Tibial artery (tissue), 4 donors: ENCODE data around the gene TIMM17A.

Source experiments
- DNase-seq, 2 donors: peaks; one replicate each; pipeline ENCODE4 v3.0.0-alpha.2; 2019
- H3K27ac ChIP-seq, 2 donors: fragments of 200-600 bp; sonication (generic) in 1 of 2; 1 replicate in 1 of 2; 2 replicates in 1 of 2; pipeline ENCODE4 v1.5.1; 2018 to 2019; ENCODE audit warnings: mild to moderate bottlenecking in 1 of 2
- H3K27me3 ChIP-seq, 2 donors: fragments of 200-600 bp; sonication (generic) in 1 of 2; one replicate each; pipeline versions ENCODE4 v1.5.1 to v1.6.0; 2016 to 2019
- H3K36me3 ChIP-seq, 3 donors: fragments of 200-600 bp; sonication (generic) in 2 of 3; one replicate each; pipeline ENCODE4 v1.5.1; 2016 to 2019; ENCODE audit warnings: mild to moderate bottlenecking in 2 of 3
- H3K4me1 ChIP-seq, 4 donors: fragments of 200-600 bp; sonication (generic) in 2 of 4; 1 replicate in 3 of 4; 2 replicates in 1 of 4; pipeline ENCODE4 v1.5.1; 2016 to 2019
- H3K4me3 ChIP-seq, 2 donors: fragments of 200-600 bp; sonication (generic) in 1 of 2; 1 replicate in 1 of 2; 2 replicates in 1 of 2; pipeline ENCODE4 v1.5.1; 2018 to 2019; ENCODE audit warnings: mild to moderate bottlenecking in 2 of 2
- H3K9me3 ChIP-seq, 3 donors: fragments of 200-600 bp; sonication (generic) in 1 of 3; one replicate each; pipeline ENCODE4 v1.5.1; 2016 to 2019
- intact Hi-C: fragments of 100-400 bp; cut with DNase I; formaldehyde crosslinking; loops from one replicate; pipeline ENCODE4 v1.15.0; 2023; ENCODE audit warnings: low total_unique reads
- TF ChIP-seq, protein P1 (sequence below), 2 experiments: fragments of 200-600 bp in 1 of 2; fragments of 450-650 bp in 1 of 2; IDR thresholded peaks; one replicate each; pipeline ENCODE4 v1.5.1; 2017 to 2019; ENCODE audit warnings: antibody characterized with exemption in 2 of 2, mild to moderate bottlenecking in 1 of 2, moderate library complexity in 1 of 2

Gene TIMM17A

DNA sequence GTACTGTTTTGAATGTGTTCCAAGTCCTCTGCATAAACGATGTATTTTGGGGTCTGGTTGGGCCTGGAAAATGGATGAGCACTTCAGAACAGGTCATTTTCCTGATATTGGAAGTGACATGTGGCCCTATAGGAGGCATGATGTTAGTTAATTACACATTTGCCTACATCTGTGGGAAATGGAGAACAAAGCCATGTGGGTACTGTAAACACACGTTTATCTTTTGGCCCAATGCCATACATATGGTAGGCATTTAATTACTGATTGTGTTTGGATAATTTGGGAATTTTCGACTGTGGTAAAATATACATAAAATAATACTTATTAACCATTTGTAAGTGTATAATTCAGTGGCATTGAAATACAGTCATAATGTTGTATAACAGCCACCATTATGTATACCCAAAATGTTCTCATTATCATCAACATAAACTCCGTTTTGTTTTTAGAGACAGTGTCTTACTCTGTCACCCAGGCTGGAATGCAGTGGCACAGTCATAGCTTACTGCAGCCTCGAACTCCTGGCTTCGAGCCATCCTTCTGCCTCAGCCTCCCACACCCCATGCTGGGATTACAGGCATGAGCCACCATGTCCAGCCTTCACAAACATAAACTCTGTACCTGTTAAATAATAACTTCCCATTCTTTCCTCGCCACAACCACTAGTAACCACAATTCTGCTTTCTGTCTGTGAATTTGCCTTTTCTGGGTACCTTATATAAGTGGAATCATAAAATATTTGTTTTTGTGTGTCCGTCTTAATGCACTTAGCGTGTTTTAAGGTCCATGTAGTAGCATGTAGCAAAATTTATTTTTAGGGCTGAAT is 15.2 kb downstream of the TIMM17A start:
- intact Hi-C loops, result loop anchor here (5.0 kb wide), 1 partner anchor 73 kb away; no protein-coding TSS in a partner anchor

DNA sequence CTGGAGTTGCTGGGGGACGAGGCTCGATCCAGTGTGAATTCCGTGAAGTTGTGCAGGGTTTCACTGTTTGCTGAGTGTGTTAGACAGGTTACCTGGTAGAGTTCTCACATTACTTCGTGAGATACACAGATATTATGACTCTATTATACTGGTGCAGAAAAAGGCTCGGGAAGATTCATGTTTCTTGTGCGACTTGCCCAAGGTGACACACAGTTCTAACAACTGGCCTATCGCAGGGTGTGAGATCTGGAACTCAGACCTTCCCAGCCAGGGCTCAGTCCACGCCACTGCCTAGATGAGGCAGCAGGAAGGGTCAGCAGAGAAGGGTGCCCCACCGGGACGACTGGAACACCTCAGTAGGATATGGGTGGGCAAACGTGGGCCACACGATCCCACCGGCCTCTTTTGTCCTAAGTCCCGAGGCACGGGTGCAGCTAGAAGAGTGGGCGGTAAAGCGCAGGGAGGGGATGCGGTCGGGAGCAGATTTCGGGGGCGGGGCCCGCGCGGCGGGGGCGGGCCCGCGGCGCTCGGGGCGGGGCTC is 26.8 kb downstream of the TIMM17A start:
- no peaks in the 10 kb centered on the region for H3K27me3 ChIP-seq
- H3K4me3 ChIP-seq, result peak overlapping the region; percentile 92 to 97
- peaks cover 0 to 27% (median 13%) of the 10 kb centered on the region in 4 donors for H3K4me1 ChIP-seq
- no peaks in the 10 kb centered on the region for H3K9me3 ChIP-seq
- no peaks in the 10 kb centered on the region for H3K36me3 ChIP-seq
- TF ChIP-seq, protein P1, sequence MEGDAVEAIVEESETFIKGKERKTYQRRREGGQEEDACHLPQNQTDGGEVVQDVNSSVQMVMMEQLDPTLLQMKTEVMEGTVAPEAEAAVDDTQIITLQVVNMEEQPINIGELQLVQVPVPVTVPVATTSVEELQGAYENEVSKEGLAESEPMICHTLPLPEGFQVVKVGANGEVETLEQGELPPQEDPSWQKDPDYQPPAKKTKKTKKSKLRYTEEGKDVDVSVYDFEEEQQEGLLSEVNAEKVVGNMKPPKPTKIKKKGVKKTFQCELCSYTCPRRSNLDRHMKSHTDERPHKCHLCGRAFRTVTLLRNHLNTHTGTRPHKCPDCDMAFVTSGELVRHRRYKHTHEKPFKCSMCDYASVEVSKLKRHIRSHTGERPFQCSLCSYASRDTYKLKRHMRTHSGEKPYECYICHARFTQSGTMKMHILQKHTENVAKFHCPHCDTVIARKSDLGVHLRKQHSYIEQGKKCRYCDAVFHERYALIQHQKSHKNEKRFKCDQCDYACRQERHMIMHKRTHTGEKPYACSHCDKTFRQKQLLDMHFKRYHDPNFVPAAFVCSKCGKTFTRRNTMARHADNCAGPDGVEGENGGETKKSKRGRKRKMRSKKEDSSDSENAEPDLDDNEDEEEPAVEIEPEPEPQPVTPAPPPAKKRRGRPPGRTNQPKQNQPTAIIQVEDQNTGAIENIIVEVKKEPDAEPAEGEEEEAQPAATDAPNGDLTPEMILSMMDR (IDR thresholded peaks at IDR 0.05), result no peak
- H3K27ac ChIP-seq, result peak overlapping the region; percentile 87
- intact Hi-C loops, result no loop called here
- DNase-seq, result peak; percentile 72 to 87

More for the DNA sequence above, 15.2 kb downstream of the TIMM17A start:
- TF ChIP-seq, protein P1 (IDR thresholded peaks at IDR 0.05), result no peak
- no peak for DNase-seq
- Histone ChIP-seq H3K27me3 (no peaks in the 10 kb centered on the region), H3K36me3 (peaks cover 28 to 48% (median 38%) of the 10 kb centered on the region in 3 donors), H3K27ac (no peak overlapping the region), H3K4me3 (no peak overlapping the region), H3K4me1 (peaks cover 0 to 19% (median 6%) of the 10 kb centered on the region in 4 donors), H3K9me3 (no peaks in the 10 kb centered on the region)

DNA sequence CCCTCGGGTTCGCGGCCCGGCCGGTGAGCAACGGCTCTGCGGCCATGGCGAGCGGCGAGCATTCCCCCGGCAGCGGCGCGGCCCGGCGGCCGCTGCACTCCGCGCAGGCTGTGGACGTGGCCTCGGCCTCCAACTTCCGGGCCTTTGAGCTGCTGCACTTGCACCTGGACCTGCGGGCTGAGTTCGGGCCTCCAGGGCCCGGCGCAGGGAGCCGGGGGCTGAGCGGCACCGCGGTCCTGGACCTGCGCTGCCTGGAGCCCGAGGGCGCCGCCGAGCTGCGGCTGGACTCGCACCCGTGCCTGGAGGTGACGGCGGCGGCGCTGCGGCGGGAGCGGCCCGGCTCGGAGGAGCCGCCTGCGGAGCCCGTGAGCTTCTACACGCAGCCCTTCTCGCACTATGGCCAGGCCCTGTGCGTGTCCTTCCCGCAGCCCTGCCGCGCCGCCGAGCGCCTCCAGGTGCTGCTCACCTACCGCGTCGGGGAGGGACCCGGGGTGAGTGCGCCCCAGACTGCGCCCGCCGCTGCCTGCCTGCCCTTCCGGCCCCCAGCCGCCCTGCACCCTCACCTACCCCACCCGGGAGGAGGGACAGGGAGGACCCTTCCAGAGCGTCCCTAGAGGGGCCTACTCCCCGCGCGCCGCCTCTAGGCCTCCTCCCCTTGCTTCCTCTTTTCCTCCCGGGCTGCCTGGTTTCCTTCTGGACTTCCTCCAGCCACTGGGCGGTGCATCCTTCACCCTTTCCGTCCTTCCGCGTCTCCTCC is 27.5 kb downstream of the TIMM17A start, which contains the start of gene RNPEP:
TSS of gene RNPEP (plus strand) at position 26 of the 757 bp plus-strand sequence. CDS start at position 45, 19 bp downstream.
- Histone ChIP-seq H3K27me3 (no peaks in the 10 kb centered on the region), H3K27ac (peak within 1 kb of the TSS; percentile 87), H3K9me3 (no peaks in the 10 kb centered on the region), H3K4me3 (peak within 1 kb of the TSS; percentile 92 to 97), H3K4me1 (peaks cover 0 to 27% (median 13%) of the 10 kb centered on the region in 4 donors), H3K36me3 (no peaks in the 10 kb centered on the region)
- intact Hi-C loops, result no loop called here
- TF ChIP-seq, protein P1 (IDR thresholded peaks at IDR 0.05), result peak in 1 of 2 experiments; percentile 18
- DNase-seq, result peak; percentile 71 to 87

DNA sequence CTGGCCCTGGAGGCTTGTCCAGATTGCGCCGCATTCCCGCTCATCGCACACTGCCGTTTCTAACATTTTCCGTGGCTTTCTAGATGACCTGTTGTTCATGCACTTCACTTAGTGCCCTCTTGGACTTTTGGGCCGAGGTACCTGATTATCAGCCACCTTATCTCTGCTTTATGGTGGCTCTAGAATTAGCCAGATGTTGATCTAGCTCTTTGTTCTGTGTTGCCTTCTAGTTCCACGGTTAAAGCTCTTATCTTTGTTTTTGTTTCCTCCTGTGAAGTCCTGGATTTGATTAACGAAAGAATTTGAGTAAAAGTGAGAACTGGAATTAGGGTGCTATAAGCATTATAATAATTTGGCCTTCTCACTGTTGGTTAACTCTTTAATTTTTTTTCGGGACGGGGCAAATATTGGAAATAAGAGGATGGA is 28.1 kb downstream of the TIMM17A start:
- peak overlapping the region; percentile 87 for H3K27ac ChIP-seq
- H3K4me3 ChIP-seq, result peak overlapping the region; percentile 92 to 97
- no peaks in the 10 kb centered on the region for H3K27me3 ChIP-seq
- DNase-seq, result no peak
- TF ChIP-seq, protein P1 (IDR thresholded peaks at IDR 0.05), result no peak
- H3K4me1 ChIP-seq, result peaks cover 0 to 27% (median 13%) of the 10 kb centered on the region in 4 donors
- no peaks in the 10 kb centered on the region for H3K9me3 ChIP-seq
- intact Hi-C loops, result no loop called here
- peaks cover 0 to under 1% (median 0%) of the 10 kb centered on the region in 3 donors for H3K36me3 ChIP-seq

DNA sequence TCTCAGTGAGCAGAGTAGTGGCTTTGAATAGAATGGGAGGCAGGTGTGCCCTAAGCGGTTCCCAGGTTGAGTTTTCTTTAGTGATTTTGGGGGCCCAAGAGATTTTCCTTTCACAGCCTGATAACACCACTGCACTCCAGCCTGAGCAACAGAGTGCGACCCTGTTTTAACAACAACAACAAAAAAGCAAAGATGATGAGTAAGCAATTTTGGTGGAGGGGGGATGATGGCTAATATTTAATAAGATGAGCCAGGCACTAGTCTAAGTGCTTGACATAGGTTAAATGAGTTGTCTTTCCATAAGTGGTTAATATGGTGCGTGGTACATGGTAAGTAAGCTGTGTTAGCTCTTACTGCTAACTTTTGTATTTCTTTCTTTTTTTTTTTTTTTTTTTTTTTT is 29.1 kb downstream of the TIMM17A start:
- intact Hi-C loops, result no loop called here
- no peak overlapping the region for H3K4me3 ChIP-seq
- no peaks in the 10 kb centered on the region for H3K27me3 ChIP-seq
- H3K36me3 ChIP-seq, result peaks cover 9 to 11% (median 10%) of the 10 kb centered on the region in 3 donors
- DNase-seq, result no peak
- no peaks in the 10 kb centered on the region for H3K9me3 ChIP-seq
- peaks cover 0 to 27% (median 13%) of the 10 kb centered on the region in 4 donors for H3K4me1 ChIP-seq
- TF ChIP-seq, protein P1 (IDR thresholded peaks at IDR 0.05), result no peak
- H3K27ac ChIP-seq, result no peak overlapping the region
